Measurements from ENCODE around the gene PIK3R2.

Gene PIK3R2

DNA sequence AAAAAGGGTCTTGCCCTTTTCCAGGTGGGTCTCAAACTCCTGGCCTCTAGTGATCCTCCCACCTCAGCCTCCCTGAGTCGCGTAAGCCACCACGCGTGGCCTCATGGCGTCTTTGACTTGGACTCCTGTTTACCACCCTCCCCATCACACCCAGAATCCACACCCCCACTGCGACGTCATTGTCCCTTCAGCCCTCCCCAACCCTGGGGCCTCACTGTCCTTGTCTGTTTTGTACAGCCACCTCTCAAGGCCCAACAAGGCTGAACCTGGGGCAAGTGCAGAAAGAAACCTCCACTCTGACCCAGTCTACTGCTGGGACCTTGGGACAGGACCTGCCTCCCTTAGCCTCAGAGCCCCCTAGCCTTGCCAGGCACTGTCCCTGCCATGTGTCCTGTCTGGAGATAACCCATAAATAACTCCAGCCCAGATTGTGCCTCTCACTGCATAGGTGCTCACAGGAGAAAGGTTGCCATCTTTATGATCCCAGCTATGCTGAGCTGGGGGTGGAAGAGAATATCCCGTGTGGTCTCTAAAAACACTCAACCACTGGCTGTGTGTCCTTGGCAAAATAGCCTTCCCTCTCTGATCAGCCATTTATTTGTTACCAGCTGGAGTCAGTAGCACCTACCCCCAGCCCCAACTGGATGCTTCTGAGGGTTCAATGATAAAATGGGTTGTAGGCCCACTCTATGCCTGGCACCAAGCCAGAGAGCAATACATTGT is 18.8 kb downstream of the PIK3R2 start:
- no peaks in the 10 kb centered on the region for H3K9me3 Mint-ChIP-seq
- H3K36me3 Mint-ChIP-seq (ENCODE audit: low read depth) = peaks cover 11% of the 10 kb centered on the region
- no peak overlapping the region for H3K4me3 Mint-ChIP-seq
- H3K27me3 Mint-ChIP-seq = no peaks in the 10 kb centered on the region
- H3K27ac Mint-ChIP-seq = peak overlapping the region; percentile 34
- H3K4me1 Mint-ChIP-seq (ENCODE audit: low read depth) = peaks cover 29% of the 10 kb centered on the region

DNA sequence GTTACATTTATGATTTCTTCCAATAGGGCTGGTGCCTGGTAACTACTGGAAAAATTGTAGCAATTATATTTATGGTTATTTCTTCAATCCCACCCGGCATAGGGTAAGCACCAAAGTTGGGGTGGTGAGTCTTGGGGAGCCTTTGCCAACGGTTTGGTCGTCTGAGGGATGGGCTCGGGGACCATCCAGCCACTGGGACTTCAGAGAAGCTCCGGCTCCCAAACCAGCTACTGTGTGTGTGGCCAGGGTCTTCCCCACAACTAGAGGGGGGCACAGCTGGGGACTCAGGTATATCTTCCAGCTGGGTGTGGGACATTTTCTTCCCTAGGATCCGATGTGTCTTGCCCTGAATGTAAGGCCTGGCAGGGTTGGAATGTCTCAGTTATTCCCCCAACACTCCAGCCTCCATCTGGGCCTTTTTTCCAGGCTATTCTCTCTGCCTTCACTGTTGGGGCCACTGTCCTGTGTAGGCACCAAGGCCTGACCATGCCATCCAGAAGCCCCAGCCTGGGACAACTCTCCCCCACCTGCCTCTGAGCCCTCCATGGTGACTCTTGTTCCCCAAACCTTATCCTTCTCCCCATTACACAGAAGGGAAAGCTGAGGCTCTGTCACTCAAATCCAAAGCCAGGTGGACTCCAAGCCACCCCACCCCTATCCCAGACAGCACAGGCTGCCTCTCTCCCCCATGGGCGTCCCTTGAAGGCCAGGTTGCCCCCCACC is 19.5 kb downstream of the PIK3R2 start:
- H3K27ac Mint-ChIP-seq = no peak overlapping the region

DNA sequence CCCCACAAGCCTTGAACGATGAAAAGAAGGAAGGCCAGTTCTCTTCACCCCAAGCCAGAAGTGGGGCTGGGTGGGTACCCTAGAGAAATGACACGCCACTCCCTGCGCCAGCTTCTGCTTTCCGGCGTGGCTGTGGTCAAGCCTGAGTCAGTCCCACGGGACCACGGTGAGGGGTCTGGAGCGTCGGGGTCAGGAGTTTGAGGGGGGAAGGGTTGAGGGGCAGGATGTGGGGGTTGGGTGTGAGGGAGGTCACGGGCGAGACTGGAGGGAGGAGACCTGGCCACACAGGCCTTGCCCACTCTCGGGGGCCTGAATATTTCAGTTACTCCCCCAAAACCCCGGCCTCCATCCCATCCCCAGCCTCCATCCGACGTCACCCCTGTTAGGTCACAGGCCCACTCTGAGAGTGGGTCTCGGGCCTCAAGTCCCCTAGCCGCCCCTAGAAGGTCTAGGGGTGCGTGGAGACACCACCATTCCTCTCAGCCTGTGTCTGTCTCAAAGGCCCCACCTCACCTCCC is 20.1 kb downstream of the PIK3R2 start:
- peaks cover 13% of the 10 kb centered on the region for H3K36me3 Mint-ChIP-seq (ENCODE audit: low read depth)
- no peaks in the 10 kb centered on the region for H3K27me3 Mint-ChIP-seq
- H3K4me1 Mint-ChIP-seq (ENCODE audit: low read depth) = peaks cover 27% of the 10 kb centered on the region
- no peaks in the 10 kb centered on the region for H3K9me3 Mint-ChIP-seq
- peak overlapping the region; percentile 84 for H3K4me3 Mint-ChIP-seq
- H3K27ac Mint-ChIP-seq = peak overlapping the region; percentile 90

More for the DNA sequence above, 19.5 kb downstream of the PIK3R2 start:
- Mint-ChIP-seq H3K9me3 (no peaks in the 10 kb centered on the region), H3K27me3 (no peaks in the 10 kb centered on the region), H3K4me1 (ENCODE audit: low read depth) (peaks cover 29% of the 10 kb centered on the region), H3K4me3 (no peak overlapping the region), H3K36me3 (ENCODE audit: low read depth) (peaks cover 15% of the 10 kb centered on the region)

DNA sequence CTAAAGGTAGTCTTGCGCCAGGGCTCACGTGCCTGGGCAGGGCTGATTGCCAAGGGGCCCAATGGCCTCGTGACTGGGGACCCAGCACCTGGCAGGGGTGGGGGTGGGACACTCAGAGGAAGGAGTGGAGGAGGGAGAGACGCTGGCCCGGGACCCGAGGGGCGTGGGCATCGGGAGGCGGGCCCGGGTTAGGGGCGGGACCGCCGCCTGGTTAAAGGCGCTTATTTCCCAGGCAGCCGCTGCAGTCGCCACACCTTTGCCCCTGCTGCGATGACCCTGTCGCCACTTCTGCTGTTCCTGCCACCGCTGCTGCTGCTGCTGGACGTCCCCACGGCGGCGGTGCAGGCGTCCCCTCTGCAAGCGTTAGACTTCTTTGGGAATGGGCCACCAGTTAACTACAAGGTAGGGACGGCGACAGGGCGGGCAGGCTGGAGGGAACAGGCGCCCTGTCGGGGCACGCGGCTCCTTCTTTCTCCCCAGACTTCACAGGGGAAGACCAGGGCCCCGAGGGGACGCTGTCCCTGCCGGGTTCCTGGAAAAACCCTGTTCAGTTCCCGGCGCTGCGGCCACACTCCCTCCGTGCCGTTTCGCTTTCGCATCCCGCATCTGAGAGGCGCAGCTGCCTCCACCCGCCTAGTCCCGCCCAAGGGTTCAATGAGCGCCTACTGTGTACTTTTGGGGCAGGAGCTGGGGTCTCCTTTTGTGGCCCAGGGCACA is 20.8 kb downstream of the PIK3R2 start, which contains the start of gene IFI30:
Gene IFI30 (plus strand): TSS at position 242 of the 717 bp plus-strand sequence. CDS start 29 bp downstream, at position 271.
- Mint-ChIP-seq H3K4me3 (peak within 1 kb of the TSS; percentile 84), H3K27me3 (no peaks in the 10 kb centered on the region), H3K4me1 (ENCODE audit: low read depth) (peaks cover 26% of the 10 kb centered on the region), H3K9me3 (no peaks in the 10 kb centered on the region), H3K36me3 (ENCODE audit: low read depth) (peaks cover 11% of the 10 kb centered on the region), H3K27ac (peak within 1 kb of the TSS; percentile 90)

DNA sequence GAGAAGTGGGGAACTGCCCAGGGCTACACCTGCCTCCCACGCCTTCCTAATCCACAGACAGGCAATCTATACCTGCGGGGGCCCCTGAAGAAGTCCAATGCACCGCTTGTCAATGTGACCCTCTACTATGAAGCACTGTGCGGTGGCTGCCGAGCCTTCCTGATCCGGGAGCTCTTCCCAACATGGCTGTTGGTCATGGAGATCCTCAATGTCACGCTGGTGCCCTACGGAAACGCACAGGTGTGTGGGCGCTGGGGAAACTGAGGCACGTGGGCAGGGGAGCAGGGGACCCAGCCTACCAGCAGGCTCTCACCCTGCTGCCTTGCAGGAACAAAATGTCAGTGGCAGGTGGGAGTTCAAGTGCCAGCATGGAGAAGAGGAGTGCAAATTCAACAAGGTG is 22.0 kb downstream of the PIK3R2 start:
- Mint-ChIP-seq H3K27ac (no peak overlapping the region), H3K4me3 (peak overlapping the region; percentile 84), H3K27me3 (no peaks in the 10 kb centered on the region), H3K9me3 (no peaks in the 10 kb centered on the region), H3K4me1 (ENCODE audit: low read depth) (peaks cover 26% of the 10 kb centered on the region), H3K36me3 (ENCODE audit: low read depth) (peaks cover 12% of the 10 kb centered on the region)

DNA sequence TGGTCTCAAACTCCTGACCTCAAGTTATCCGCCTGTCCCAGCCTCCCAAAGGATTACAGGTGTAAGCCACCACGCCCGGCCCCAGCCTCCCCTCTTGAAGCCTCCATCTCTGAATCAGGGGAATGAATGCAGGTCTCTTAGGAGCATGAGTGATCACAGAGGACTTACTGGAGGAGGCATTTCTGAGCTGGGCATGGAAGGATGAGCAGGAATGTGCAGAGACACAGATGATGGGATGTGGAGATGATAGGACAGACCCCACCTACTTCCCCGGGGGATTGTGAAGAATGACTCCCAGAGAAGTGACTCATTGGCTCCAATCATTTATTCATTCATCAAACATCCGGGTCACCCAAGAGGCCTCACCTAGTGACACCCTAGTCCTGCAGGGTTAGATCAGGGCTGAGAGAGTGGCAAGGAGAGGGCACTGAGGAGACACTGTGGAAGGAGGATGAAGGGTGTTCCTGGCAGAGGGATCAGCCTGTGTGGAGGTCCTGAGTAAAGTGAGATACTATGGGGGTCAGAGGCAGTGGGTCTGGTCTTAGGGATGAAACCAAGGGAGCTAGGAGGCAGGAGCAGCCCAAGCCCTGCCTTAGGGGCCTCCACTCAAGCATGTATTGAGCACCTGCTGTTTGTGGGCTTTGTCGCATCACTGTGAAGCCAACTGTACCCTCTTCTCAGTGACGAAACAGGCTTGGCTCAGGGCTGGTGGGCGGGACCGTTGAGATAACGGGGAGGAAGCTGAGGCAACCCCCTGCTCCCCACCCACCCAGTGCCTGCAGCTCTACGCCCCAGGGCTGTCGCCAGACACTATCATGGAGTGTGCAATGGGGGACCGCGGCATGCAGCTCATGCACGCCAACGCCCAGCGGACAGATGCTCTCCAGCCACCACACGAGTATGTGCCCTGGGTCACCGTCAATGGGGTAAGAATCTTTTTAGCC is 23.7 kb downstream of the PIK3R2 start:
- no peaks in the 10 kb centered on the region for H3K27me3 Mint-ChIP-seq
- no peak overlapping the region for H3K27ac Mint-ChIP-seq
- H3K4me3 Mint-ChIP-seq = no peak overlapping the region
- H3K4me1 Mint-ChIP-seq (ENCODE audit: low read depth) = peaks cover 22% of the 10 kb centered on the region
- H3K36me3 Mint-ChIP-seq (ENCODE audit: low read depth) = peaks cover 8% of the 10 kb centered on the region
- no peaks in the 10 kb centered on the region for H3K9me3 Mint-ChIP-seq

DNA sequence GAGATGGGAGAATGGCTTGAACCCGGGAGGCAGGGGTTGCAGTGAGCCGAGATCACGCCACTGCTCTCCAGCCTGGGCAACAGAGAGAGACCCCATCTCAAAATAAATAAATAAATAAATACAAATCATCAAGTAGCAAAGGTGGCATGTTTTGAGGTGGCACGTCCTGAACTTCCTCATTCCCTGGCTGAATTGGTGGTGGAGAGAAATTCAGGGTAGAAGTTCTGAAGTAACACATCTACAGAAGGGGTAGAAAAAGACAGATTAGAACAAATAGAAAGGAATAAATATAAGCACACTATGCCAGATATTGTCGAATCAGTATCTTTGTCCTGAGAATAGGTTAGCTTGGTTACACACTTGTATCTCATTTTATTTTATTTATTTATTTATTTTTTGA is 27.0 kb downstream of the PIK3R2 start:
- Mint-ChIP-seq H3K27ac (no peak overlapping the region), H3K4me3 (no peak overlapping the region), H3K4me1 (ENCODE audit: low read depth) (peaks cover 2% of the 10 kb centered on the region), H3K27me3 (peaks cover 4% of the 10 kb centered on the region), H3K9me3 (no peaks in the 10 kb centered on the region), H3K36me3 (ENCODE audit: low read depth) (peaks cover 8% of the 10 kb centered on the region)

DNA sequence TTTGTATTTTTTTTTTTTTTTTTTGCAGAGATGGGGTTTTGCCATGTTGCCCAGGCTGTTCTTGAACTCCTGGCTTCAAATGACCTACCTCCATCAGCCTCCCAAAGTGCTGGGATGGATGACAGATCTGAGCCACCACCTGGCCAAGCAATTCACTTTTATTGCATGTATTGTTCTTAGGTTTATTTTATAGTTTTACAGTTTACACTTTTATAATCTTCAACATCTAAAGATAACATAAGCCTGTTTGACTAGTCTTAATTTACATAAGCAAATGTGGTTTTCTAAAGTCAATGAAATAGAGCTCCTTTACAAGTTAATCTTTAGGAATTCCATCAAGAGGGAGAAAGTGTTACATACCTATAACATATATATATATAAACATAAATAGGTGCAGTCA is 30.6 kb downstream of the PIK3R2 start:
- no peak overlapping the region for H3K27ac Mint-ChIP-seq
- peaks cover 4% of the 10 kb centered on the region for H3K27me3 Mint-ChIP-seq
- H3K9me3 Mint-ChIP-seq = no peaks in the 10 kb centered on the region
- H3K4me1 Mint-ChIP-seq (ENCODE audit: low read depth) = no peaks in the 10 kb centered on the region
- H3K4me3 Mint-ChIP-seq = no peak overlapping the region
- H3K36me3 Mint-ChIP-seq (ENCODE audit: low read depth) = peaks cover 4% of the 10 kb centered on the region

DNA sequence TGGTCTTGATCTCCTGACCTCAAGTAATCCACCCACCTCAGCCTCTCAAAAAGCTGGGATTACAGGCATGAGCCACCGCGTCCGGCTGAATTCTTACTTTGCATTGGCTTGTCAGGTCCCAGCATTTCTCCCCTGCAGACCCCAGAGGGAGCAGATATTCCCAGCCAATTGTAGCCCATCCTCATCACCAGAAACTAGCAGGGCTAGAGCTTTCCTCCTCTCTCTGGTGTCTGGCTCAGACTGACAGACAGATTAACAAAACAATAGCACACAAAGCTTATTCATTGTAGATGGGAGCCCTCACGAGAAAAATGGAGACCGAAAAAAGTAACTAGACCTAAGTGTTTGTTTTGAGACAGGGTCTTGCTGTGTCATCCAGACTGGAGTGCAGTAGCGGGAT is 32.6 kb downstream of the PIK3R2 start:
- no peak overlapping the region for H3K27ac Mint-ChIP-seq
- peaks cover 4% of the 10 kb centered on the region for H3K27me3 Mint-ChIP-seq
- no peak overlapping the region for H3K4me3 Mint-ChIP-seq
- no peaks in the 10 kb centered on the region for H3K9me3 Mint-ChIP-seq
- no peaks in the 10 kb centered on the region for H3K36me3 Mint-ChIP-seq (ENCODE audit: low read depth)
- H3K4me1 Mint-ChIP-seq (ENCODE audit: low read depth) = no peaks in the 10 kb centered on the region

DNA sequence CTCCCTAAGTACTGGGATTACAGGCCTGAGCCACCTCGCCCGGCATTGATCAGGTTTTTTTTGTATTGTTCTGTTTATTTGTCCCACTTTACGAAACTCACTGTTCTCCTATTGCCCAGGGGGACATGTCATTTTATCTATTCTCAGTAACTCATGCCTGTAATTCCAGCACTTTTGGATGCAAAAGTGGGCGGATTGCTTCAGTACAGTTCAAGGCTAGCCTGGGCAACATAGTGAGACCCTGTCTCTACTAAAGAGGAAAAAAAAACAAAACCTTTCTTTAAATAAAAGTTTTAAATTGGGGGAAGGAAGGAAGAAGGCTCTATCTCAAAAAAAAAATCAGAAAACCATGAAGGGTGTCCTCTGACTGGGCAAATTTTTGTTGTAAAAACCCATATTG is 37.3 kb downstream of the PIK3R2 start:
- no peak overlapping the region for H3K4me3 Mint-ChIP-seq

DNA sequence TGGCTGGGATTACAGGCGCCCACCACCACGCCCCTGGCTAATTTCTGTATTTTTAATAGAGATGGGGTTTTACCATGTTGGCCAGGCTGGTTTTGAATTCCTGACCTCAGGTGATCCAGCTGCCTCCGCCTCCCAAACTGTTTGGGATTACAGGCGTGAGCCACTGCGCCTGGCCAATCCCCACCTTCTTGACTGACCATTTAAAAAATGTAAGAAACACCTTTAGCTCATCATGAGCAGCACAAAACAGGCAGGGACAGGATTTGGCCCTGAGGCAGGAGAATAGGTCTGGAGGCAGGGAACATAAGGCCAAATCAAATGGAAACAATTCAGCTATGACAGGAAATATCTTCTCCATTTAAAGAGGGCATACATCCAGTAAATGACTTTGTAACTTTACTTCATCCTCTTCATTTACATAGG is 38.7 kb downstream of the PIK3R2 start:
- peak overlapping the region; percentile 88 for H3K4me3 Mint-ChIP-seq
- no peaks in the 10 kb centered on the region for H3K36me3 Mint-ChIP-seq (ENCODE audit: low read depth)
- no peaks in the 10 kb centered on the region for H3K9me3 Mint-ChIP-seq

More for the DNA sequence above, 37.3 kb downstream of the PIK3R2 start:
- Mint-ChIP-seq H3K27me3 (no peaks in the 10 kb centered on the region), H3K36me3 (ENCODE audit: low read depth) (no peaks in the 10 kb centered on the region), H3K9me3 (no peaks in the 10 kb centered on the region), H3K4me1 (ENCODE audit: low read depth) (peaks cover 34% of the 10 kb centered on the region), H3K27ac (no peak overlapping the region)

DNA sequence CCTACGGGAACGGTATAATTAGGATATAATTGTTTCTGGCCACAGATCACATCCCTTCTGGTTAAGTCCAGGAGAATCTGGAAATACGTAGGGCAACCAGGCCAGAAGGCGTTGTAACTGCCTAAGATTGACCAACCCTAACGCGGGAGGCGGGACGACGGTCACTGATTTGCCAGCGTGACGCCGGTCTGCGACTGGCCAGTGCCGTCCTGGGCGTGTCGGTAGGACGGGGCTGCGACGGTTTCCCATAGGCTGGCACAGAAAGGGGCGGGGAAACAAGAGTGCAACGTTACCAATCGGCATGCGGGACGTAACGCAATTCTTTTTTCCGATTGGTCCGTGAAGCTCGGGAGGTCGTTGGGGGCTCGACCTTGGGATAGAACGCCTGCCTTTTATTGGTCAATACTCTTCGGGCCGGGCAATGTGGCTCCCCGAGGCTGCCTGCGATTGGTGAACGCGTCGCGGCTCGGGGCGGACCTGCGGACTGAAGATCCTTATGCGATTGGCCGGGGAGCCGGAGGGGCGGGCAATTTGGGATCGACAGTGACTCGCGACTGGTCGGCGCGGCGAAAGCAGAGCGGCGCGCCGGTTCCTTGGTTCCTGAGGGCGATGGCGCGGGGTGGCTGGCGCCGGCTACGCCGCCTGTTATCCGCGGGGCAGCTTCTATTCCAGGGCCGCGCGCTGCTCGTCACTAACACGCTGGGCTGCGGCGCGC is 39.9 kb downstream of the PIK3R2 start, which contains the start of gene MPV17L2:
Gene MPV17L2 (plus strand): TSS at position 546 of the 715 bp plus-strand sequence. CDS start 64 bp downstream, at position 610.
- Mint-ChIP-seq H3K4me1 (ENCODE audit: low read depth) (peaks cover 34% of the 10 kb centered on the region), H3K36me3 (ENCODE audit: low read depth) (no peaks in the 10 kb centered on the region), H3K4me3 (peak within 1 kb of the TSS; percentile 88), H3K27ac (peak within 1 kb of the TSS; percentile 88), H3K27me3 (no peaks in the 10 kb centered on the region), H3K9me3 (no peaks in the 10 kb centered on the region)

More for the DNA sequence above, 38.7 kb downstream of the PIK3R2 start:
- H3K4me1 Mint-ChIP-seq (ENCODE audit: low read depth) = peaks cover 34% of the 10 kb centered on the region
- H3K27me3 Mint-ChIP-seq = no peaks in the 10 kb centered on the region
- peak overlapping the region; percentile 88 for H3K27ac Mint-ChIP-seq

DNA sequence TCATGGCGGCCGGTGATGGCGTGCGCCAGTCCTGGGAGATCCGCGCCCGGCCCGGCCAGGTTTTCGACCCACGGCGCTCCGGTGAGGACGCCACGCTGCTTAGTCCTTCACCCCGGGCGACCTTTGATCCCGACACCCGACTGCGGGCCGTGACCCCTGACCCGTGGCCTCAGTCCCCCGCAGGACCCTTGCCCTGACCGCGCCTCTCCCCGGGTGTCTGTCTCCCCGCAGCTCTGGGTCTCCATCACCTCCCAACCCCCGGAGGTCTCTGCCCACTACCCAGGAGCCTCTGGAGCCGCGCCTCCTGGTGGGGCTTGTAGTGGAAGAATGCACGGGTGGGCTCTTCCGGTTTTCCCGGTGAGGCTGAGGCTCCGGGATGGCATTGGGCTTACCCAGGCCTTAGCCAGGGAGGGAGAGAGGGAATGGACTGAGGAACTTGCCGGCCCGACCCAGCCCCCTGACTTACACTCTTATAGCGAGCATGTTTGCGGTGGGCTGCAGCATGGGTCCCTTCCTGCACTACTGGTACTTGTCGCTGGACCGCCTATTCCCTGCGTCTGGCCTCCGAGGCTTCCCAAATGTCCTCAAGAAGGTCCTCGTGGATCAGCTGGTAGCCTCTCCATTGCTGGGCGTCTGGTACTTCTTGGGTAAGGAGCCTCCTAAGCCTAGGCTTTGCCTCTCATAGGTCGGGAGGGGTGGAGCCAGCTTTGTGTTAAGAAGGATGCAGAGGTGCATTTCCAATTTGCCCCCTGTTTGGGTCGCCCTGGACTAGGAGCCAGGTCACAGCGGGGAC is 40.6 kb downstream of the PIK3R2 start:
- Mint-ChIP-seq H3K36me3 (ENCODE audit: low read depth) (peaks cover 6% of the 10 kb centered on the region), H3K4me1 (ENCODE audit: low read depth) (peaks cover 34% of the 10 kb centered on the region), H3K9me3 (no peaks in the 10 kb centered on the region), H3K4me3 (peak overlapping the region; percentile 88), H3K27me3 (no peaks in the 10 kb centered on the region), H3K27ac (peak overlapping the region; percentile 88)
